Measurements from ENCODE around the gene ZNF385A.
A peak's percentile ranks its signal among the peaks of the same experiment; 100 is the strongest.

Gene ZNF385A

DNA sequence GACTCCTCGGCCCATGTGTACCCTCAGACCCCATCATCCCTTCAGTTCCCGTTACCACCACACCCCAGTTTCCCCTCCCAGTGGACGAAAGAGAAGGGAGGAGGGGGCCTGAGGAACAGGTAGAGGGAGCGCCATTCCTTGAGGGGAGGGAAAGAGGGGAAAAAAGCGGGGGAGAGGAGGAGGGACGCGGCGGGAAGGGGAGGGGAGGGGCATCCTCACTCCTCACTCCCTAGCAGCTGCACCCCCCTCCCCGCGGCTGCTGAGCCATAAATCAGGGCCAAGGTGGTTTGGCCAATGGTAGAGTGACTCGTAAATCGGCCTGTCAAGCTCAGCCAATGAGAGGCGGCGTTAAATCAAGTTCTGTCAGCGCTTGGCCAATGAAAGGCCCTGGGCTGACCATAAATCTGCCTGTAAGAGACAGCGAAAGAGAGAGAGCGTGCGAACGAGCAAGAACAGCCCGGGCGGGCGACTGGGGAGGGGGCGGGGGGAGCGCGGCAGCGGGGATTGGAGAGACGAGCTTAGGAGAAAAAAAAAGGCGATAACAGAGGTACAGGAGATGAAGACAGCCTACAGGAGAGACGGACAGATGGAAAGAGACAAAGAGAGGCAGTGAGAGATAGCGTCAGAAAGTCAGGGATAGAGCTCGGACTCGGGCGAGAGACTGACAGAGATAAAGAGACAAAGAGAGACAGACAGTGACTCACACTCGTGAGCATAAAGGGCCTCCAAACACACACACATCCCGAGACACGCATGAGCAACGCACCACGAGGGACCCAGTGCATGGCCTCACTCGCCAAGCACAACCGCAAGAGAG is 25.4 kb downstream of the ZNF385A start (continued):
- TF ChIP-seq, protein P1, sequence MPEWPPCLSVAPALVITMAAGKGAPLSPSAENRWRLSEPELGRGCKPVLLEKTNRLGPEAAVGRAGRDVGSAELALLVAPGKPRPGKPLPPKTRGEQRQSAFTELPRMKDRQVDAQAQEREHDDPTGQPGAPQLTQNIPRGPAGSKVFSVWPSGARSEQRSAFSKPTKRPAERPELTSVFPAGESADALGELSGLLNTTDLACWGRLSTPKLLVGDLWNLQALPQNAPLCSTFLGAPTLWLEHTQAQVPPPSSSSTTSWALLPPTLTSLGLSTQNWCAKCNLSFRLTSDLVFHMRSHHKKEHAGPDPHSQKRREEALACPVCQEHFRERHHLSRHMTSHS (tag by site-specific recombination; IDR thresholded peaks at IDR 0.05): peak; percentile 94
- TF ChIP-seq, protein P2, sequence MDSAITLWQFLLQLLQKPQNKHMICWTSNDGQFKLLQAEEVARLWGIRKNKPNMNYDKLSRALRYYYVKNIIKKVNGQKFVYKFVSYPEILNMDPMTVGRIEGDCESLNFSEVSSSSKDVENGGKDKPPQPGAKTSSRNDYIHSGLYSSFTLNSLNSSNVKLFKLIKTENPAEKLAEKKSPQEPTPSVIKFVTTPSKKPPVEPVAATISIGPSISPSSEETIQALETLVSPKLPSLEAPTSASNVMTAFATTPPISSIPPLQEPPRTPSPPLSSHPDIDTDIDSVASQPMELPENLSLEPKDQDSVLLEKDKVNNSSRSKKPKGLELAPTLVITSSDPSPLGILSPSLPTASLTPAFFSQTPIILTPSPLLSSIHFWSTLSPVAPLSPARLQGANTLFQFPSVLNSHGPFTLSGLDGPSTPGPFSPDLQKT (IDR thresholded peaks at IDR 0.05; ENCODE audit: borderline replicate concordance, low read depth, low read length): no peak
- TF ChIP-seq ZFP41 (tag by site-specific recombination; IDR thresholded peaks at IDR 0.05; ENCODE audit: borderline replicate concordance) (no peak), ZNF292 (tag by site-specific recombination; IDR thresholded peaks at IDR 0.05; ENCODE audit: borderline replicate concordance, low read depth) (no peak), SETDB1 (IDR thresholded peaks at IDR 0.05; ENCODE audit: insufficient read length, low read length) (no peak), WT1 (tag by site-specific recombination; IDR thresholded peaks at IDR 0.05) (peak; percentile 98), SP7 (tag by site-specific recombination; IDR thresholded peaks at IDR 0.05) (peak; percentile 99), ZNF2 (tag by site-specific recombination; IDR thresholded peaks at IDR 0.05) (peak; percentile 96), ZNF624 (tag by site-specific recombination; IDR thresholded peaks at IDR 0.05) (no peak), ZNF670 (tag by site-specific recombination; IDR thresholded peaks at IDR 0.05; ENCODE audit: low read depth) (no peak), ZNF184 (tag by site-specific recombination; IDR thresholded peaks at IDR 0.05) (no peak; the same call in 1 of the 2 replicates), ZBTB21 (tag by site-specific recombination; IDR thresholded peaks at IDR 0.05) (peak; percentile 87), ZBTB17 (tag by site-specific recombination; IDR thresholded peaks at IDR 0.05) (peak; percentile 95), ZNF501 (tag by site-specific recombination; IDR thresholded peaks at IDR 0.05) (peak; percentile 68; the same call in 1 of the 2 replicates), SP3 (tag by site-specific recombination; IDR thresholded peaks at IDR 0.05) (peak; percentile 96), HOXD13 (CRISPR knock-in tag; IDR thresholded peaks at IDR 0.05; ENCODE audit: borderline replicate concordance) (peak; percentile 100), KLF7 (tag by site-specific recombination; IDR thresholded peaks at IDR 0.05; ENCODE audit: borderline replicate concordance) (peak; percentile 92), ZNF10 (tag by site-specific recombination; IDR thresholded peaks at IDR 0.05) (peak; percentile 86; the same call in 1 of the 2 replicates), ZNF623 (tag by site-specific recombination; IDR thresholded peaks at IDR 0.05) (peak; percentile 48), ZNF776 (tag by site-specific recombination; IDR thresholded peaks at IDR 0.05; ENCODE audit: borderline replicate concordance) (no peak), ZNF558 (tag by site-specific recombination; IDR thresholded peaks at IDR 0.05) (peak; percentile 73), ZNF416 (tag by site-specific recombination; IDR thresholded peaks at IDR 0.05) (no peak), ZBTB8A (tag by site-specific recombination; IDR thresholded peaks at IDR 0.05) (peak; percentile 76)
- TF ChIP-seq, protein P3, sequence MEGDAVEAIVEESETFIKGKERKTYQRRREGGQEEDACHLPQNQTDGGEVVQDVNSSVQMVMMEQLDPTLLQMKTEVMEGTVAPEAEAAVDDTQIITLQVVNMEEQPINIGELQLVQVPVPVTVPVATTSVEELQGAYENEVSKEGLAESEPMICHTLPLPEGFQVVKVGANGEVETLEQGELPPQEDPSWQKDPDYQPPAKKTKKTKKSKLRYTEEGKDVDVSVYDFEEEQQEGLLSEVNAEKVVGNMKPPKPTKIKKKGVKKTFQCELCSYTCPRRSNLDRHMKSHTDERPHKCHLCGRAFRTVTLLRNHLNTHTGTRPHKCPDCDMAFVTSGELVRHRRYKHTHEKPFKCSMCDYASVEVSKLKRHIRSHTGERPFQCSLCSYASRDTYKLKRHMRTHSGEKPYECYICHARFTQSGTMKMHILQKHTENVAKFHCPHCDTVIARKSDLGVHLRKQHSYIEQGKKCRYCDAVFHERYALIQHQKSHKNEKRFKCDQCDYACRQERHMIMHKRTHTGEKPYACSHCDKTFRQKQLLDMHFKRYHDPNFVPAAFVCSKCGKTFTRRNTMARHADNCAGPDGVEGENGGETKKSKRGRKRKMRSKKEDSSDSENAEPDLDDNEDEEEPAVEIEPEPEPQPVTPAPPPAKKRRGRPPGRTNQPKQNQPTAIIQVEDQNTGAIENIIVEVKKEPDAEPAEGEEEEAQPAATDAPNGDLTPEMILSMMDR (tag by site-specific recombination; IDR thresholded peaks at IDR 0.05): no peak
- TF ChIP-seq, protein P4, sequence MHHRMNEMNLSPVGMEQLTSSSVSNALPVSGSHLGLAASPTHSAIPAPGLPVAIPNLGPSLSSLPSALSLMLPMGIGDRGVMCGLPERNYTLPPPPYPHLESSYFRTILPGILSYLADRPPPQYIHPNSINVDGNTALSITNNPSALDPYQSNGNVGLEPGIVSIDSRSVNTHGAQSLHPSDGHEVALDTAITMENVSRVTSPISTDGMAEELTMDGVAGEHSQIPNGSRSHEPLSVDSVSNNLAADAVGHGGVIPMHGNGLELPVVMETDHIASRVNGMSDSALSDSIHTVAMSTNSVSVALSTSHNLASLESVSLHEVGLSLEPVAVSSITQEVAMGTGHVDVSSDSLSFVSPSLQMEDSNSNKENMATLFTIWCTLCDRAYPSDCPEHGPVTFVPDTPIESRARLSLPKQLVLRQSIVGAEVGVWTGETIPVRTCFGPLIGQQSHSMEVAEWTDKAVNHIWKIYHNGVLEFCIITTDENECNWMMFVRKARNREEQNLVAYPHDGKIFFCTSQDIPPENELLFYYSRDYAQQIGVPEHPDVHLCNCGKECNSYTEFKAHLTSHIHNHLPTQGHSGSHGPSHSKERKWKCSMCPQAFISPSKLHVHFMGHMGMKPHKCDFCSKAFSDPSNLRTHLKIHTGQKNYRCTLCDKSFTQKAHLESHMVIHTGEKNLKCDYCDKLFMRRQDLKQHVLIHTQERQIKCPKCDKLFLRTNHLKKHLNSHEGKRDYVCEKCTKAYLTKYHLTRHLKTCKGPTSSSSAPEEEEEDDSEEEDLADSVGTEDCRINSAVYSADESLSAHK (tag by site-specific recombination; IDR thresholded peaks at IDR 0.05): peak; percentile 92
- TF ChIP-seq, protein P5, sequence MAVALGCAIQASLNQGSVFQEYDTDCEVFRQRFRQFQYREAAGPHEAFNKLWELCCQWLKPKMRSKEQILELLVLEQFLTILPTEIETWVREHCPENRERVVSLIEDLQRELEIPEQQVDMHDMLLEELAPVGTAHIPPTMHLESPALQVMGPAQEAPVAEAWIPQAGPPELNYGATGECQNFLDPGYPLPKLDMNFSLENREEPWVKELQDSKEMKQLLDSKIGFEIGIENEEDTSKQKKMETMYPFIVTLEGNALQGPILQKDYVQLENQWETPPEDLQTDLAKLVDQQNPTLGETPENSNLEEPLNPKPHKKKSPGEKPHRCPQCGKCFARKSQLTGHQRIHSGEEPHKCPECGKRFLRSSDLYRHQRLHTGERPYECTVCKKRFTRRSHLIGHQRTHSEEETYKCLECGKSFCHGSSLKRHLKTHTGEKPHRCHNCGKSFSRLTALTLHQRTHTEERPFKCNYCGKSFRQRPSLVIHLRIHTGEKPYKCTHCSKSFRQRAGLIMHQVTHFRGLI (tag by site-specific recombination; IDR thresholded peaks at IDR 0.05): peak; percentile 70
- TF ChIP-seq, protein P6, sequence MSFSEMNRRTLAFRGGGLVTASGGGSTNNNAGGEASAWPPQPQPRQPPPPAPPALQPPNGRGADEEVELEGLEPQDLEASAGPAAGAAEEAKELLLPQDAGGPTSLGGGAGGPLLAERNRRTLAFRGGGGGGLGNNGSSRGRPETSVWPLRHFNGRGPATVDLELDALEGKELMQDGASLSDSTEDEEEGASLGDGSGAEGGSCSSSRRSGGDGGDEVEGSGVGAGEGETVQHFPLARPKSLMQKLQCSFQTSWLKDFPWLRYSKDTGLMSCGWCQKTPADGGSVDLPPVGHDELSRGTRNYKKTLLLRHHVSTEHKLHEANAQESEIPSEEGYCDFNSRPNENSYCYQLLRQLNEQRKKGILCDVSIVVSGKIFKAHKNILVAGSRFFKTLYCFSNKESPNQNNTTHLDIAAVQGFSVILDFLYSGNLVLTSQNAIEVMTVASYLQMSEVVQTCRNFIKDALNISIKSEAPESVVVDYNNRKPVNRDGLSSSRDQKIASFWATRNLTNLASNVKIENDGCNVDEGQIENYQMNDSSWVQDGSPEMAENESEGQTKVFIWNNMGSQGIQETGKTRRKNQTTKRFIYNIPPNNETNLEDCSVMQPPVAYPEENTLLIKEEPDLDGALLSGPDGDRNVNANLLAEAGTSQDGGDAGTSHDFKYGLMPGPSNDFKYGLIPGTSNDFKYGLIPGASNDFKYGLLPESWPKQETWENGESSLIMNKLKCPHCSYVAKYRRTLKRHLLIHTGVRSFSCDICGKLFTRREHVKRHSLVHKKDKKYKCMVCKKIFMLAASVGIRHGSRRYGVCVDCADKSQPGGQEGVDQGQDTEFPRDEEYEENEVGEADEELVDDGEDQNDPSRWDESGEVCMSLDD (tag by site-specific recombination; IDR thresholded peaks at IDR 0.05): peak; percentile 93
- TF ChIP-seq, protein P7, sequence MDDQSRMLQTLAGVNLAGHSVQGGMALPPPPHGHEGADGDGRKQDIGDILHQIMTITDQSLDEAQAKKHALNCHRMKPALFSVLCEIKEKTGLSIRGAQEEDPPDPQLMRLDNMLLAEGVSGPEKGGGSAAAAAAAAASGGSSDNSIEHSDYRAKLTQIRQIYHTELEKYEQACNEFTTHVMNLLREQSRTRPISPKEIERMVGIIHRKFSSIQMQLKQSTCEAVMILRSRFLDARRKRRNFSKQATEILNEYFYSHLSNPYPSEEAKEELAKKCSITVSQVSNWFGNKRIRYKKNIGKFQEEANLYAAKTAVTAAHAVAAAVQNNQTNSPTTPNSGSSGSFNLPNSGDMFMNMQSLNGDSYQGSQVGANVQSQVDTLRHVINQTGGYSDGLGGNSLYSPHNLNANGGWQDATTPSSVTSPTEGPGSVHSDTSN (CRISPR knock-in tag; IDR thresholded peaks at IDR 0.05): peak; percentile 98
